NCI-H1092 (cell line): ENCODE data around the gene C1orf21.
"Not testable (repeated sequence)": the region's sequence is repeated elsewhere in the genome, so short reads cannot be mapped to it uniquely, and the experiment has no call there.

Source experiments
- DNase-seq: peaks from one replicate; lab custom pipeline; 2025; lab: John Stamatoyannopoulos, UW

Gene C1orf21

DNA sequence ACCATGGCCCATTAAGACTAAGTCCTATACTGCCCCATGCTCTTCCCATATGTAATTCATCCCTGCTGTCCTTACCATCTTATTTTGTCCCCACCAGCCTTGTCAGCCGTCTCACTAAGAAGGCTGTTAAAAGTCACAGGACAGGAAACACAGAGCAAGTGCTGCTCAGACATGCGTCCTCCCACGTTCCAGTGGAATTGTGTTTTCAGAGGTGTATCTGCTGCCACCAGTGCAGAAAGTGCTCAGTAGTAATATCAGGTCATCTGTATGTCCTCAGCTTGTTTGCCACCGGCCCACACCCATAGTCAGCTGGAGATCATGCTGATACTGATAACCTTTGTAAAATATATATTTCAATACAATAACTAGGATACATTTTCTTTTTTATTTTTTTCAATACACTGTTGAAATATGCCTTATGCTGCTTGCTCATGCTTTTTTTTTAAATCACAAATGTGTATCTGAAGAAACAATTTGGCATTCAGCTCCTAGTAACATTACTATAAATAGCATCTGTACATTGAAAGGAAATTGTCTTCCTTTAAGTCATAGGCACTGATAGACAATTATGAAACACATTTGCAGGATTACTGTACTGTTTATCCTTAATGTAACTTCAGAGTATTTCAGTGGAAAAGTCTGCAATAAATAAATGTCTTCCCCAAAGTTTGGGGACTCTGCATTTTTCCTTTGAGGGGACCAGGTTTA lies 211.0 kb downstream of the C1orf21 start:
- no peak for DNase-seq

DNA sequence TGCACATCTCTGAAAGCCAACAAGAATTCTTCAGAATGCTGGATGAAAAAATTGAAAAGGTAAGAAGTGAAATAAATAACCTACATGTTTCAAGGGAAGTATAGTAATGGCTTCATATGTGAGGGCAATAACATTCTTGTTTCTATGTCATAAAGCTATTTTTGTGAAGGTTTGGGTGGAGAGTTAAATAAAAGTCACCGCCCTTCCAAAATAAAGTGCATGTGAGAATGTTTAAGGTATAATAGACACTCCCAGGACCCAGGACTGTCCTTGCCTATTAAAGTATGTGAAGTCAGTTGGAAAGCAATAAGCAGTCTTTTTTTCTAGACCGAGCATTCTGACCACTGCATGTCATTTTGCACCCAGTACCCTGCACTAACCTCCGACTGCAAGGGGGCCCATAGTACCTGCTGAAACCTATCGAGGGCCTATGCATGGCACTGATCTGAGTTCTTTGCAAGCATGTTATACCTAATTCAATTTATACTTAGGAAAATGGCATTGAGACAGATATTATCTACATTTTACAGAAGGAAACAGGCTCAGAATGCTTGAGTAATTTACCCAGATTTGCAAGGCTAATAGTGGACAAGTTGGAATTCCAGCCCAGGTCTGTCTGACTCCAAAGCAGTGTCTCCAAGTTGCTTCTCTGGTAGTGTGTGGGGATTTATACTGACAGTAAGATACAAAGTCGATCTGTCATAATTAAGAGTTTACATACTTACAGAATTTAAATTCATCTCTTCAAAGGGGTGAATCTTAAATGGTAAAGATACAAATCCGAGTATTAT lies 211.8 kb downstream of the C1orf21 start:
- no peak for DNase-seq

DNA sequence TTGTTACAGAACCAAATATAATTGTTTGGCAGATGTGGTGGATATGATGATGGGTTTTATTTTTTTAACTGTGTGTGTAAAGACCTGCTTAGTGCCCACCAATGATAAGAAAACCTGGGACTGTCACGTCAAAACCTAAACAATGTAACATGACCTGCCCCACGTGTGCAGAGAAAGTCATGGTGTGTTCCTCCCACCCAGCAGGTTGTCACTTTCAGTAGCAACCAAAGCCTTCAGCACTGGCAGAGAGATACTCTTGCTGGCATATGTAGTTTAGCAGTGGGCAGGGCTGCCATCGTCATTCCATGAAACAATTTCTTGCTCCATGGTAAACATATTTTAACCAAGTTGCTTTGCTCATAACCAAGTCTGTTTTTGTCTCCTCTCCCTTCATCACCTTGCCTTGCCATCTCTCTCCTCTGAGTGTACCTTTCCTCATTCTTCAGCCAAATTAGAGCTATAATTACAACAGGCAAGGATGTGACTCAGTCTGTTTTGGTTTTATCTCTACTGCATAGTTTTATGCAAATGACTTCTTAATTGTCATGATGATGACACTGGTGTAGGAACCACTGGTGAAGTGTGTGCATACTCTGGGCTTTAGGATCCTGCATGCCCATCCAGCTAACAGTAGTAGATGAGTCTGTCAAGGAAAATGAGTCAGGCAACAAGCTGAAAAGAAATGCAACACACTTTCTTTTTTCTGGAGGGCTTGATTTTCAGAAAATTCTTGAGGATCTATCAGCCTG lies 217.5 kb downstream of the C1orf21 start:
- no peak for DNase-seq

DNA sequence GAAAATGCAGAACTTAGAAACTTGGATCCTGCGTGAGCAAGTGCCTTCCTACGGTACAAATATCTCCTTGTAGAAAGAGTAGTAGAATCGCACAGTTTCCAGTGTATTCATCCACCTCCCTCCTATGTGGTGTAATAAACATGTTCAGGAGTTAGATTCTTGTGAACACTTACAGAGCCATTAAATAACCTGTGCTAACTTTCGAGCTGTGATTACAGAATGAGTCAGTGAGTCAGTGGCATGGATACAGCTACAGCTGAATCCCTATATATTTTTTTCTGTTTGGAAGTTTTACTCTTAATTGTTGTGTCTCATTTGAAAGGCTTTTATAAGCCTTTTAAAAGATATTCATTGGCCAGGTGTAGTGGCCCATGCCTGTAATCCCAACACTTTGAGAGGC lies 219.1 kb downstream of the C1orf21 start:
- DNase-seq, result no peak

DNA sequence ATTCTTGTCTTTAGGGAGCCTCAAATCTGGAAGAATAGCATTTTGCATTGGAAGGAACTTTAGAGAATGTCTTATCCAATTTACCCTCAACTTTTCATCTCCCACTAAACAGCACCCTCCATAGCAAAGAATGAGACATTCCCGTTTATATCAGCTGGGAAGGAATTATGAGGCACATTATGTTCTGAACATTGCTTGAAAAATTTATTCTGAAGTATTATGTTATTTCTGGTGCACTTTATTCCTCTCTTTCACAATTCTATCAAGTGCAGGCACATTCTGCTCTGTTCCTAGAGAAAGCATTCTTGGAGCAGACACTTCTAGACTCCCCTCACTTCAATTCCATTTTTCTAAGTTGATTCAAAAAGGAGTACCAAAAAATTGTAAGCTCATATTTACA lies 220.0 kb downstream of the C1orf21 start:
- DNase-seq, result no peak

DNA sequence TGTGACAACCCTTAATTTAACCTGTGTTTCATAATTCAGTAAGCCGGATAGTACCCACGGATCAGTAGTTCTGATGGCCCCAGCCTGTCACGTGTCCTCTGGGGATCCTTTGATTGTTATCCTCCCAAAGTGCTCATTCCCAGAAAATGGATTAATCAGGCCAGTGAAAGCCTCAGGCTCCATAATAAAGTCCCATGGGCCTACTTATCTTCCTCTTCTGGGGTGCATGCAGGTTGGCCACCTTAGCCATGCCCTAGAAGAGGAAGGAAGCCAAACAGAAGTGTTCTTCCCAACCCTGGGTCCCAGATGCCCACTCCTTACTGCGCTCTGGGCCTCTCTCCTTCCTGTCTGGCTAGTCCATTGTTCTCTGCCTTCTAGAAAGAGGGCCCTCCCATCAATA lies 221.8 kb downstream of the C1orf21 start:
- no peak for DNase-seq

DNA sequence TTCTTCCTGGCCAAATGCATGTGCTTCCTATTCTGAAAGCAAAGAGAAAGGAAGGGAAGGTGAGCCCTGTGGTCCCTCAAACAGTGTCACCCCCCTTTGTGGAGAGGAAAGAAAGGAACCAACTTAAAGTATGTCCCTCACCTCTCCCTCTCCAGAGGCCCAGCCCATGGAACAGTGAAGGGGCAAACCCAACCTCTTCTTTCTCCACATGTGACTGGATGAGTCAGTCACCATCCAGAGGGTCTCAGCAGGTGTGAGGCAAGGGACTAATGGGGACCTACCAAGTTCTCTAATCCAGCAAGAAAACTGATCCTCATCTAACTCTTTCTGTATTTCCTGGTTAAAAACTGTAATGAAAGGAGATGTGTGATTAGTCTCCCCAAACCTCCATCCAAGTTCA lies 222.2 kb downstream of the C1orf21 start:
- DNase-seq, result no peak

DNA sequence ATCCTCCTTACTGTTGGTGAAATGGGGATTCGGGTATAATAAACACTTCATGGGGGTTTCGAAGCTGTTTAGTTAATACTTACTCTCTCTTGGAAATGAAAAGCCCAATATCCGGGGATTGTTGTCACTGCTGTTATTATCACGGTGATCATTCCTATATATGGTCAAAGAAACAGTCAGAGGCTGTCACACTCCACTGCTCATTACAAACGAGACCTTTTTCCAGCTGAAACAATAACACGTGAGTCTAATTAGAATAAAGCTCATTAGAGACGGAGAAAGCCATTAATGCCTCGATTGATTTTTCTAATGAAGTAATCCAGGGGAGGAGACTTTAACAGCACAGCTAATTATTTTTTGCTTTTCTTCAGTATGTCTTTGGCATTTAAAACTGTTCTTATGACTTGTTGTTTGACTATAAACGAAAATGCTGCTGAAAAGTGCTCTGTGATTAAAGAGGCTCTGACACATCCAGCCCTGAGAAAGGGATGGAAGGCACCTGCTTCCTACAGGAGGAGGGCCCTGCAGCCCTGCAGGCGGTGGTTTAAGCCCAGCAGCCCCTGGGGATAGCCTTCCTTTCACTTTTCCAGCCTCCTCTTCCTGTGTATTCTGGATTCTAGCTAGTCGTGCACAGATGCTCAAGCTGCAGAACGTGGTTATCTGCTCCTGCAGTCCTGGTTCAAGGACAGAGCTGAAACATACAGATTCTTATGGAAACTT lies 224.2 kb downstream of the C1orf21 start:
- peak; percentile 65 for DNase-seq

DNA sequence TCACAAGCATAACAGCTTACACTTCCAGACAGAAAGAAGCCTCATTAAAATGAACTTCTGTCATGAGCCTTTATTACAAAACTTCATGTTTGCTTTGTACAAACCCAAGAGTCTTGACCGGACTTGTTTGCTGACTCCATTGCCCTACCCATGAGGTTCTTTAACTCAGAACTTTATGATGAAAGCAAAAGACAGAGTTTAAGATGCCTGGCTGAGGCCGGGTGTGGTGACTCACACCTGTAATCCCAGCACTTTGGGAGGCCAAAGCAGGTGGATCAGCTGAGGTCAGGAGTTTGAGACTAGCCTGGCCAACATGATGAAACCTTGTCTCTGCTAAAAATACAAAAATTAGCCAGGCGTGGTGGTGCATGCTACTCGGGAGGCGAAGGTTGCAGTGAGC lies 225.4 kb downstream of the C1orf21 start:
- DNase-seq, result not testable (repeated sequence)

DNA sequence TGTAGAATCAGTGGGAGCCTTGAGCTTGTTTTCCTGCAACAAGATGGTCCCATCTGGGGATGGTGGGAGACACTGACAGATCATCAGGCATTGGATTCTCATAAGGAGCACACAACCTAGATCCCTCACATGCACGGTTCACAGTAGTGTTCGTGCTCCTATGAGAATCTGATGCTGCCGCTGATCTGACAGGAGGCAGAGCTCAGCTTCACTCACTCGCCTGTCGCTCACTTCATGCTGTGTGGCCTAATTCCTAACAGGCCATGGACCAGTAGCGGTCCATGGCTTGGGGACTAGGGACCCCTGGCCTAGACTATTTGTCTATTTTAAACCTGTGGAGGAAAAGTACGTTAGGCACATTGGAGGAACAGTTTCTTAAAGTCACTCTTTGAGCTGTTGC lies 227.8 kb downstream of the C1orf21 start:
- DNase-seq, result no peak

DNA sequence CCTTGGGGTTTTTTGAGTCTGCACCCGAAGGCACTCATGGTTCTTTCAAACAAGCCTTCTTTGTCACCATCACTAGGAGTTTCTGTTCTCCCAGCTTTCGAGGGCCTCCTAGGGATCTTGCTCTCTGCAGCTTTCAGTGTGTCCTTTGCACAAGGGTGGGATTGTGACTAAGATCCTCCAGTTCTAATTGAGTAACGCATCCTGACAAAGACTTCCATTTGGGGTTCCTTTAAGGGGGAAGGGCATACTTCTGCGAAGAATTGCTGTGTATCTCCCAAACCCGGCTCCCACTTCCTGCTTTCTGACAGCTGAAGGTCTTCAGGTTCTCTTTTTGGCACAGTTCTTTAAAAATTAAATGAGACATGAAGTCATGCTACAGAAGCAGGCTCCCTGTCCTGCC lies 228.5 kb downstream of the C1orf21 start:
- no peak for DNase-seq

DNA sequence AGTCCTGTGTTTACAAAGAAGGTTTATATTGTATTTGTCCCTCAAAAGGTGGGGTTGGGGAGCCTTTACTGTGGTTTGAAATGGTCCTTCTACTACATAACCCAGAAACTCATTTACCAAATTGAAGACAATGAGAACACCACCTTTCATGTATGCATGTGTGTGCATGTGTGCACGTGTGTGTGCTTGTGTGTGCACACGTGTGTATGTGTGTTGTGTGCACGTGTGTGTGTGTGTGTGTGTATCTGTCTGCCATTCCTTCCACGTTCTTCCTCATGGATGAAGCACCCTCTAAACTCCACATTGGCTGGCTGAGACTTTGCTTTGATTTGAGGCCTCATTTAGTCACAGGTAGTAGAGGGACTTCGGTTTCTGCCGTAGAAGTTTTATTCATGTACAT lies 229.7 kb downstream of the C1orf21 start:
- DNase-seq, result no peak

DNA sequence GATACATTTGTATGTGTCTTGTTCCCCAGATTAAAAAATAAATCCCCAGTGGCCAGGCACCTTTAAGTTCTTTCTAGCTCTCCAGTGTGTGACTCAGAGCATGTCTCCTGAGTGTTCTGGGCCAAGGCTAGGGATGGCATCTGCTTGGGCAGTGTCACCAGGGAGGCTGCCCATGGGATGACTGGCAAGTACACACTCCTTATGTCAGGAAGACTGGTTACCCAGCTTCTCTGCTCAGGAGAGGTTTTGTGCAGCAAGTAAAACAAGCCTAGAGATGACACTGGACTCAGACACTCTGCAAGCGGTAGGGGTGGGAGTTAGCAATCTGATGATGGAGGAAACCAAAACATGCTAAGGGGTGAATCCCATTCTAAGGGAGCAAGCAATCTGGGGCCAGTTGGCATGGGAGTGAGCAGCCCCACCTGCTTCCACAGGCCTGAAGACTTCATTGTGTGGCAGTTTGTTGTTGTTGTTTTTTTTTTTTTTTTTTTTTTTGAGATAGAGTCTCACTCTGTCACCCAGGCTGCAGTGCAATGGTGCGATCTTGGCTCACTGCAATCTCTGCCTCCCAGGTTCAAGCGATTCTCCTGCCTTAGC lies 230.7 kb downstream of the C1orf21 start:
- no peak for DNase-seq

DNA sequence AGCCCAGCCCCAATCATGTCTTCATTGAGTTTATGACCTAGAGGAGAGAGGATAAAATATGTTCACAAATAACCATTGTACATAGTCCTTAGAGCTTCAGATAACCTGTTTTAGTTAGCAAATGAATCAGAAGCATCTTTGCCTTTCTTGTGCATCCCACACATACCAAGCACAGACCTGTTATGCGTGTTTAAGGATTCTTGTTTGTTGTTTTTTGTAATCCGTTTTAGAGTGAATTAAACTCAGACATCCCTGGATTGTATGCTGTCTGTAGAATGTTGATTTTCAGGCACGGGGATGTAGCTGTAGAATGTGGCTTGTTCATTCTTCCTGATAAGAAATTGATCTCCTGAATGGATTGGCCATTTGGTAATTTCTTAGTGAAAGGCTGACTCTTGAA lies 232.0 kb downstream of the C1orf21 start:
- DNase-seq, result no peak

DNA sequence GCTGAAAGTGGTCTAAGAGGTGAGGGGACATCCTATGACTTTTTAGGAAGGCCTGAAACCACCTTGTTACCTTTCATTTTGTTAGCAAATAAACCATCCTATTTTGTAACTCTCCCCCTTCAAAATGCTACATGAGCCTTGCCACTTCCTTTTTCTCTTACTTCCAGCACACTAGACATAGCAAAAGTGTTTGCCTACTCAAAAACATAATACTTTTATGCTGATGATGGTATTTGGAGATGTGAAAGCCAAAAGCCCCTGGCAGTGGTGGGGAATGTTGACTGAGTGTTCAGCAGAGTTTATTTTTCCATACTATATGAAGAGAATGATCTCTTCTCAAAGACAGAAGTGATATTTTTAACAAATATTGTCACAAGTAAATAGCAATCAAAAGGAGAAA lies 233.6 kb downstream of the C1orf21 start:
- no peak for DNase-seq

DNA sequence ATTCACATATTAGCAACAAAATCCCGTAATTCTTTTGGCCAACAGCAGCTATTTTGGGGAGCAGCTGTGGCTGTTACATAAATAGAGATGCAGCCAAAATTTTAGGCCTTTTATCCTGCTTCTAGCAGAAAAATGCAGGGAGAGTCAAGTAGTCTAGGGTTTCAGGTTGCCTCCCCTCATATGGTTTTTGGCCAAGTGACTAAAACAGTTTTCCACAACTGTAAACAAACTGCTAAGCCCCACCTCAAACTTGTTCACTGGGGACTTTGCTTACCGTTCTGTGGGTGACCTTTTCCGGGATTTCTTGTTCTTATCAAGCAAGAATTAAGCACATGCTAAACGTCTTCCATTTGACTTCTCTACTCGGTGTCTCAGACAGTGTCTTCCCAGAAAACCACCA lies 234.4 kb downstream of the C1orf21 start:
- DNase-seq, result no peak

DNA sequence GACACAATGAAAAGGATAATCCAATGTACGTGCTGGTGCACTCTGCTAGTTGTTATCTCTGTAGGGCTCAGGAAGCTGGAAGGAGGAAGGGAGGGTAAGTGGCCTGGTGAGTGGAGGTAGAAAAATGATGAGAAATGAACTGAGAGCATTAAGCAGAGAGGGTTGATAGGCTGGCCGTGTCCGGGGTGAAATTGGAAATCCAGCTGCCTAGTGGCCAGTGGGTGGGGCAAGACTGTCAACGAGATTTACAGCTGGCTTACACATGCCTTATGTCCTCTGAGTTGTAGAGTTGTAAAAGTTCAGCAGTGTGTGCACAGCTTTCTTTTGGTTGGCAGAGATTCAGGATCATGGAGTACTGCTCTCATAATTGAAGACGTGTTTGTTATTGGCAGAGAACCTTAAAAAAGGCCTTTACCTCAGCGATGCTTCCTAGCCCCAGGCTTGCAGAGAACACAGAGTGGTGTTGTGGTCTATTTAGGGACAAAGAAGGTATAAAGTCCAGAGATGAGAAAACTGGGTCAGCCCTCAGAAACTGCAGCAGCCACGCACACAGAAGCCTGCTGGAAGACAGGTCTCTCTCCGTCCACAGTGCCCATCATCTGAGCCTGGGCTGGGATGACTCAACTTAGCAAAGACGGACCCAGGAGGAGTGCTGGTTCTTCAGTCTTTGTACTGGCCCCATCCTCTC lies 235.5 kb downstream of the C1orf21 start:
- peak; percentile 24 for DNase-seq

DNA sequence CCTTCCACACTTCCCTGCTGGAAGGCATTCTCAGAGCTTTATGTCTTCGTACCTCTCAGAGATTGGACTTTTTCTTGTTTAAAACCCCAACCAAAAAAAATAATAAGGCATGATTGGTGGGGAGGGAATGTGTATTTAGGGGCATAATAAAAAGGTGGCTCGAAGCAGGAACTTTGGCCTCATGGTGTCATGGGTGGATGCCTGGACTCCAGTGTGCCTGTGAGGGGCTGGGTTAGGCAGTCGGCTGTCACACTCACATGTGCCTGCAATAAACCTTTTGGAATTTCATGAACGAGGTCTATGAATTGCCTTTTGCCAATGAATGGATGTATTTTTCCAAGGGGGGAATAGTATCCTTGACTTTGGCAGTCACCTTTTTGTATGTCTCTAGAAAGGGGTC lies 236.6 kb downstream of the C1orf21 start:
- DNase-seq, result no peak

DNA sequence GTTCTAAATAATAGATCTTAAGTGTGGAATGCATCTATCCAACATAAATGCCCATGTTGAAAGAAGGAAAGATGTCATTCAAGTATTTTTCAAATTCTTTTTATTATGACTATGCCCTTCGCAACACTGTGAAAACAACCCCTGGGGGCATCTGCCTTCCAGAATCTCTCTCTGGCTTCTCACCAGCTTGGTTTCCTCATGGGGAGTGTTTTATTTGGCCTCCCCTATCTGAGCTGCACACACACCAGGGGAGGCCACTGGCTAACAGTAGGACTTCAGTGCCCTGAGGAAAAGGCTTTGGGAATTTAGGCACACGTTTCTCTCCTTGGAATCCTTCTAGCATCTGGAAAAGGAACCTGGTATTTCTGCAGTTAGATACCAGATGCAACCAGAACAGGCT lies 237.2 kb downstream of the C1orf21 start:
- no peak for DNase-seq

DNA sequence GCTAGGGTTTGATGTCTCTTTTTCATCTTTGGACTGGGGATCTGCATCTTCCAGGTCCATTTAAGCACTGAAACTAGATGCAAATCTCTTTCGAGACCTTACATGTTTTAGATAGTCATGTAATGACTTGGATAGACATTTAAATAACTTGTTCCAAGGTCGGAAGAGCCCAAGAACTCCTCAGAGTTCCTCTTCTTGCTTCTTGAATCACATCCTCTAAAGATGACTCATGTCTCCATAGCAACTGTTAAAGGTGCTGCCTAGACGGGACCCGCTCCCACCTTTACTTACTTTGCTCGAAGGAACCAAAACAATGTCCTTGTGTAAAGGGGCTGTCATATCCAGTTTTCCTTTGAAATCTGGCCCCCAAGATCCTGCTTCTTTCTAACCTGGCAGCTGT lies 237.8 kb downstream of the C1orf21 start:
- no peak for DNase-seq

DNA sequence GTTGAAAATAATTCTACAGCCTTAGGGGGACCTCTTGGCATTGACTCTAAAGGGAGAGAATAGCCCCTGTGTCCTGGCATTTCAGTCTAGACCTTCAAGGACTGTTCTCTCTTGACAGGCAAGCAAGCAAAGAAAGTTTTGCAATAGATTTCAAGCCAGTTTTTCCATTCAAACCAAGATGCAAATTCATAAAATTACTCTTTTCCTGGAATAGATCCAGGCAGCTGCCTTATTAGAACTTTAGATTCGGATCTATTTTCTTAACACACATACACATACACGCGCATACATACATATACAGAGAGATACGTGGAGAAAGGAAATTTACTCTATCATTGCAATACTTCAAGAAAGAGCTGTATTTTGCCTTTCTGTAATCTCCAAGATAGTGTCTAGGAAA lies 238.4 kb downstream of the C1orf21 start:
- no peak for DNase-seq
